Endothelial cell (in vitro differentiated cells): ENCODE data around the gene RASGEF1C. TPM values are rescaled to one million over a fixed set of nuclear protein-coding genes. Genes with fewer than 3 reads are reported as not detected.

ENCODE experiments used
- DNase-seq: peaks from one replicate; pipeline ENCODE4 v3.0.0; 2021; ENCODE audit warnings: low spot score
- H3K27ac Mint-ChIP-seq: one replicate; pipeline ENCODE4 v1.8.0; 2021; ENCODE audit warnings: mixed read lengths, inconsistent platforms; ENCODE audit not compliant: unreplicated experiment
- H3K27me3 Mint-ChIP-seq: one replicate; pipeline ENCODE4 v1.8.0; 2021; ENCODE audit warnings: mild to moderate bottlenecking, moderate library complexity, mixed read lengths, inconsistent platforms; ENCODE audit not compliant: unreplicated experiment
- H3K36me3 Mint-ChIP-seq: one replicate; pipeline ENCODE4 v1.8.0; 2021; ENCODE audit warnings: mild to moderate bottlenecking, low read depth, mixed read lengths, inconsistent platforms; ENCODE audit not compliant: unreplicated experiment
- H3K4me1 Mint-ChIP-seq: one replicate; pipeline ENCODE4 v1.8.0; 2021; ENCODE audit warnings: mild to moderate bottlenecking, mixed read lengths, inconsistent platforms; ENCODE audit not compliant: unreplicated experiment
- H3K4me3 Mint-ChIP-seq: one replicate; pipeline ENCODE4 v1.8.0; 2021; ENCODE audit warnings: mild to moderate bottlenecking, mixed read lengths, inconsistent platforms; ENCODE audit not compliant: unreplicated experiment
- H3K9me3 Mint-ChIP-seq: one replicate; pipeline ENCODE4 v1.8.0; 2021; ENCODE audit warnings: mixed read lengths, inconsistent platforms; ENCODE audit not compliant: unreplicated experiment
- CTCF ChIP-seq: fragments of 200-600 bp; sonication (generic); IDR thresholded peaks from one replicate; pipeline ENCODE4 v1.5.0; 2021; ENCODE audit warnings: antibody characterized with exemption; ENCODE audit not compliant: unreplicated experiment
- total RNA-seq: library from RNA; stranded (reverse); fragmentation: NEBNext Ultra II Directional; extraction: Animal tissue kit (Norgen Biotek cat#: 25700); gene quantifications from one replicate; pipeline ENCODE4 v1.2.1, GENCODE V29; 2021; ENCODE audit not compliant: unreplicated experiment

RASGEF1C gene
- total RNA-seq, 1 donor from 2014 or later: 0.64 TPM

GRCh38 chr5:180098991-180099732, 109.8 kb downstream of the RASGEF1C start:
- Mint-ChIP-seq H3K4me3 (no peak overlapping the region), H3K4me1 (no peaks in the 10 kb centered on the region), H3K36me3 (no peaks in the 10 kb centered on the region)

GRCh38 chr5:180098526-180098925, 110.5 kb downstream of the RASGEF1C start:
- Mint-ChIP-seq H3K4me1 (peaks cover 5% of the 10 kb centered on the region), H3K9me3 (no peaks in the 10 kb centered on the region), H3K27me3 (peaks cover 5% of the 10 kb centered on the region), H3K27ac (no peak overlapping the region), H3K36me3 (no peaks in the 10 kb centered on the region), H3K4me3 (peak overlapping the region; percentile 15)
- TF ChIP-seq CTCF: no peak
- DNase-seq: no peak

More at GRCh38 chr5:180098991-180099732, 109.8 kb downstream of the RASGEF1C start:
- no peak for DNase-seq
- H3K27me3 Mint-ChIP-seq: peaks cover 5% of the 10 kb centered on the region
- no peak overlapping the region for H3K27ac Mint-ChIP-seq
- TF ChIP-seq CTCF: no peak
- H3K9me3 Mint-ChIP-seq: no peaks in the 10 kb centered on the region

- no peak for TF ChIP-seq CTCF
- no peaks in the 10 kb centered on the region for H3K9me3 Mint-ChIP-seq
- no peak for DNase-seq
- H3K4me1 Mint-ChIP-seq: peaks cover 7% of the 10 kb centered on the region
- no peak overlapping the region for H3K4me3 Mint-ChIP-seq
- no peaks in the 10 kb centered on the region for H3K36me3 Mint-ChIP-seq
- peaks cover 5% of the 10 kb centered on the region for H3K27me3 Mint-ChIP-seq
- H3K27ac Mint-ChIP-seq: no peak overlapping the region
These were observed 111.1 kb downstream of the RASGEF1C start for GRCh38 chr5:180097926-180098325.

GRCh38 chr5:180097163-180097894, 111.7 kb downstream of the RASGEF1C start:
- no peaks in the 10 kb centered on the region for H3K9me3 Mint-ChIP-seq
- H3K36me3 Mint-ChIP-seq: no peaks in the 10 kb centered on the region
- H3K27ac Mint-ChIP-seq: no peak overlapping the region
- no peak overlapping the region for H3K4me3 Mint-ChIP-seq
- no peak for TF ChIP-seq CTCF
- H3K4me1 Mint-ChIP-seq: peaks cover 8% of the 10 kb centered on the region
- no peak for DNase-seq
- peaks cover 5% of the 10 kb centered on the region for H3K27me3 Mint-ChIP-seq

GRCh38 chr5:180096616-180097015, 112.4 kb downstream of the RASGEF1C start:
- Mint-ChIP-seq H3K27ac (no peak overlapping the region), H3K4me1 (peaks cover 8% of the 10 kb centered on the region), H3K36me3 (no peaks in the 10 kb centered on the region), H3K4me3 (no peak overlapping the region), H3K9me3 (no peaks in the 10 kb centered on the region), H3K27me3 (peaks cover 5% of the 10 kb centered on the region)
- TF ChIP-seq CTCF: no peak
- DNase-seq: no peak
